ENCODE results near the gene CPNE8.

CPNE8 gene

GRCh38 chr12:38905480-38906351, at the start of gene CPNE8:
CPNE8 (minus strand) TSS chr12:38905591; CDS start chr12:38905534, 57 bp downstream.
- Histone ChIP-seq H3K4me1 (peaks cover 6% of the 10 kb centered on the region; the same call in 1 of the 2 replicates), H4K20me1 (no peaks in the 10 kb centered on the region), H3K27ac (peak within 1 kb of the TSS; percentile 62; the same call in 1 of the 2 replicates), H3K4me2 (peak within 1 kb of the TSS; percentile 67), H3K4me3 (peak within 1 kb of the TSS; percentile 71), H3K27me3 (peaks cover 17% of the 10 kb centered on the region; the same call in 1 of the 2 replicates), H3K9me3 (peaks cover 8% of the 10 kb centered on the region), H3K9ac (peak within 1 kb of the TSS; percentile 73), H3K36me3 (no peaks in the 10 kb centered on the region)
- TF ChIP-seq Cebpa-rat (IDR thresholded peaks at IDR 0.05), result no peak

GRCh38 chr12:38954238-38954873, 49.0 kb upstream of the CPNE8 start:
- Histone ChIP-seq H3K27ac (no peak overlapping the region), H3K4me1 (no peaks in the 10 kb centered on the region), H3K27me3 (no peaks in the 10 kb centered on the region), H3K9ac (no peak overlapping the region), H3K4me3 (no peak overlapping the region), H3K4me2 (no peak overlapping the region), H3K36me3 (no peaks in the 10 kb centered on the region), H3K9me3 (no peaks in the 10 kb centered on the region), H4K20me1 (no peaks in the 10 kb centered on the region)
- TF ChIP-seq Cebpa-rat (IDR thresholded peaks at IDR 0.05), result no peak

GRCh38 chr12:38949363-38949762, 44.0 kb upstream of the CPNE8 start:
- H3K27ac ChIP-seq, result no peak overlapping the region
- no peaks in the 10 kb centered on the region for H3K36me3 ChIP-seq
- no peaks in the 10 kb centered on the region for H4K20me1 ChIP-seq
- no peaks in the 10 kb centered on the region for H3K9me3 ChIP-seq
- H3K27me3 ChIP-seq, result no peaks in the 10 kb centered on the region
- no peak overlapping the region for H3K4me2 ChIP-seq
- H3K9ac ChIP-seq, result no peak overlapping the region
- no peak overlapping the region for H3K4me3 ChIP-seq
- no peaks in the 10 kb centered on the region for H3K4me1 ChIP-seq
- no peak for TF ChIP-seq Cebpa-rat (IDR thresholded peaks at IDR 0.05)

GRCh38 chr12:38934686-38935085, 29.3 kb upstream of the CPNE8 start:
- H3K27ac ChIP-seq, result no peak overlapping the region
- peaks cover 14% of the 10 kb centered on the region for H3K9me3 ChIP-seq
- H3K4me1 ChIP-seq, result peaks cover 9% of the 10 kb centered on the region
- H3K4me3 ChIP-seq, result no peak overlapping the region
- TF ChIP-seq Cebpa-rat (IDR thresholded peaks at IDR 0.05), result no peak
- no peaks in the 10 kb centered on the region for H3K36me3 ChIP-seq
- H3K4me2 ChIP-seq, result no peak overlapping the region
- H3K9ac ChIP-seq, result no peak overlapping the region
- no peaks in the 10 kb centered on the region for H4K20me1 ChIP-seq
- no peaks in the 10 kb centered on the region for H3K27me3 ChIP-seq

- peaks cover 9% of the 10 kb centered on the region for H3K4me1 ChIP-seq
- H3K4me3 ChIP-seq, result no peak overlapping the region
- no peaks in the 10 kb centered on the region for H4K20me1 ChIP-seq
- TF ChIP-seq Cebpa-rat (IDR thresholded peaks at IDR 0.05), result no peak
- H3K9ac ChIP-seq, result no peak overlapping the region
- no peaks in the 10 kb centered on the region for H3K27me3 ChIP-seq
- H3K27ac ChIP-seq, result no peak overlapping the region
- peaks cover 14% of the 10 kb centered on the region for H3K9me3 ChIP-seq
- no peak overlapping the region for H3K4me2 ChIP-seq
- H3K36me3 ChIP-seq, result no peaks in the 10 kb centered on the region
These were observed 28.7 kb upstream of the CPNE8 start for GRCh38 chr12:38934078-38934584.

- H3K27me3 ChIP-seq, result no peaks in the 10 kb centered on the region
- no peak for TF ChIP-seq Cebpa-rat (IDR thresholded peaks at IDR 0.05)
- peaks cover 9% of the 10 kb centered on the region for H3K4me1 ChIP-seq
- no peak overlapping the region for H3K4me3 ChIP-seq
- no peaks in the 10 kb centered on the region for H4K20me1 ChIP-seq
- no peaks in the 10 kb centered on the region for H3K36me3 ChIP-seq
- no peak overlapping the region for H3K9ac ChIP-seq
- H3K9me3 ChIP-seq, result peaks cover 3% of the 10 kb centered on the region; the same call in 1 of the 2 replicates
- H3K27ac ChIP-seq, result no peak overlapping the region
- H3K4me2 ChIP-seq, result no peak overlapping the region
These were observed 26.9 kb upstream of the CPNE8 start for GRCh38 chr12:38932320-38932719.

- no peak for TF ChIP-seq Cebpa-rat (IDR thresholded peaks at IDR 0.05)
- H3K27me3 ChIP-seq, result no peaks in the 10 kb centered on the region
These were observed 26.1 kb upstream of the CPNE8 start for GRCh38 chr12:38931461-38931860.

GRCh38 chr12:38930990-38931389, 25.6 kb upstream of the CPNE8 start:
- no peaks in the 10 kb centered on the region for H4K20me1 ChIP-seq
- no peak overlapping the region for H3K4me3 ChIP-seq
- no peaks in the 10 kb centered on the region for H3K27me3 ChIP-seq
- no peaks in the 10 kb centered on the region for H3K9me3 ChIP-seq
- H3K9ac ChIP-seq, result no peak overlapping the region
- H3K4me1 ChIP-seq, result peaks cover 9% of the 10 kb centered on the region
- H3K36me3 ChIP-seq, result no peaks in the 10 kb centered on the region
- TF ChIP-seq Cebpa-rat (IDR thresholded peaks at IDR 0.05), result no peak
- H3K27ac ChIP-seq, result no peak overlapping the region
- H3K4me2 ChIP-seq, result no peak overlapping the region

More at GRCh38 chr12:38931461-38931860, 26.1 kb upstream of the CPNE8 start:
- Histone ChIP-seq H3K4me2 (no peak overlapping the region), H3K4me3 (no peak overlapping the region), H4K20me1 (no peaks in the 10 kb centered on the region), H3K36me3 (no peaks in the 10 kb centered on the region), H3K27ac (no peak overlapping the region), H3K9me3 (no peaks in the 10 kb centered on the region), H3K4me1 (peaks cover 9% of the 10 kb centered on the region), H3K9ac (no peak overlapping the region)

GRCh38 chr12:38926501-38926900, 21.1 kb upstream of the CPNE8 start:
- Histone ChIP-seq H3K4me1 (no peaks in the 10 kb centered on the region), H3K27ac (no peak overlapping the region), H3K36me3 (no peaks in the 10 kb centered on the region), H3K27me3 (no peaks in the 10 kb centered on the region), H3K4me2 (no peak overlapping the region), H4K20me1 (no peaks in the 10 kb centered on the region), H3K9ac (no peak overlapping the region), H3K4me3 (no peak overlapping the region), H3K9me3 (no peaks in the 10 kb centered on the region)
- TF ChIP-seq Cebpa-rat (IDR thresholded peaks at IDR 0.05), result no peak
